Measurements from ENCODE around the gene SZT2.

DNA sequence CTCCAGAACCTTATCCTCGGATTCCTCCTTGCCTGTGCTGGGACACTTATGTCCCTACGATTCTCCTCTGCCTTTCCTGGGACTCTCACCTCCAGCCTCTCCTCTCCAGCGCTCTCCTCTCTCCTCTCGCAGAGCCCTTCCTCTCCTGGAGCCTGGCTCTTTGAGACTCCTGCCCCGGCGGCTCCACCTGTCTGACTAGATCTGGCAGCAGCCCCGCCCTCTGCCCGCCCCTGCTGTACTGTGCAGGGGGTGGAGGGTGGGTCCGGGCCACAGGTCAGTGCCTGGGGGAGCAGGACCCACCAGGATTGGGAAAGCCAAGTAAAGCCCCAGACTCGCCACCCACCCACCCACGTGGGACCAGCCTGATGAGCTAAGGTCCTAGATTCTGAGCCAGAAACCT is 23.5 kb upstream of the SZT2 start:
- TF ChIP-seq POLR2A (IDR thresholded peaks at IDR 0.05; ENCODE audit: low read depth, low read length) (no peak), MAFK (IDR thresholded peaks at IDR 0.05; ENCODE audit: low read depth, low read length) (no peak), SMC3 (IDR thresholded peaks at IDR 0.05; ENCODE audit: low read depth, low read length) (no peak), MAZ (IDR thresholded peaks at IDR 0.05; ENCODE audit: borderline replicate concordance, low read depth, low read length) (no peak), CHD1 (IDR thresholded peaks at IDR 0.05; ENCODE audit: low read depth, low read length) (no peak), BHLHE40 (IDR thresholded peaks at IDR 0.05; ENCODE audit: low read depth, low read length) (no peak), CEBPB (IDR thresholded peaks at IDR 0.05; ENCODE audit: low read depth, low read length) (no peak), RAD21 (IDR thresholded peaks at IDR 0.05; ENCODE audit: low read length) (no peak), RCOR1 (IDR thresholded peaks at IDR 0.05; ENCODE audit: insufficient replicate concordance, low read length) (no peak), FOS (IDR thresholded peaks at IDR 0.05; ENCODE audit: low read depth, low read length) (no peak), MXI1 (IDR thresholded peaks at IDR 0.05; ENCODE audit: borderline replicate concordance, low read depth, low read length) (no peak)
- TF ChIP-seq, protein P1, sequence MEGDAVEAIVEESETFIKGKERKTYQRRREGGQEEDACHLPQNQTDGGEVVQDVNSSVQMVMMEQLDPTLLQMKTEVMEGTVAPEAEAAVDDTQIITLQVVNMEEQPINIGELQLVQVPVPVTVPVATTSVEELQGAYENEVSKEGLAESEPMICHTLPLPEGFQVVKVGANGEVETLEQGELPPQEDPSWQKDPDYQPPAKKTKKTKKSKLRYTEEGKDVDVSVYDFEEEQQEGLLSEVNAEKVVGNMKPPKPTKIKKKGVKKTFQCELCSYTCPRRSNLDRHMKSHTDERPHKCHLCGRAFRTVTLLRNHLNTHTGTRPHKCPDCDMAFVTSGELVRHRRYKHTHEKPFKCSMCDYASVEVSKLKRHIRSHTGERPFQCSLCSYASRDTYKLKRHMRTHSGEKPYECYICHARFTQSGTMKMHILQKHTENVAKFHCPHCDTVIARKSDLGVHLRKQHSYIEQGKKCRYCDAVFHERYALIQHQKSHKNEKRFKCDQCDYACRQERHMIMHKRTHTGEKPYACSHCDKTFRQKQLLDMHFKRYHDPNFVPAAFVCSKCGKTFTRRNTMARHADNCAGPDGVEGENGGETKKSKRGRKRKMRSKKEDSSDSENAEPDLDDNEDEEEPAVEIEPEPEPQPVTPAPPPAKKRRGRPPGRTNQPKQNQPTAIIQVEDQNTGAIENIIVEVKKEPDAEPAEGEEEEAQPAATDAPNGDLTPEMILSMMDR (conservative IDR thresholded peaks at IDR 0.05; ENCODE audit: low read depth, low read length) = no peak
- TF ChIP-seq, protein P2, sequence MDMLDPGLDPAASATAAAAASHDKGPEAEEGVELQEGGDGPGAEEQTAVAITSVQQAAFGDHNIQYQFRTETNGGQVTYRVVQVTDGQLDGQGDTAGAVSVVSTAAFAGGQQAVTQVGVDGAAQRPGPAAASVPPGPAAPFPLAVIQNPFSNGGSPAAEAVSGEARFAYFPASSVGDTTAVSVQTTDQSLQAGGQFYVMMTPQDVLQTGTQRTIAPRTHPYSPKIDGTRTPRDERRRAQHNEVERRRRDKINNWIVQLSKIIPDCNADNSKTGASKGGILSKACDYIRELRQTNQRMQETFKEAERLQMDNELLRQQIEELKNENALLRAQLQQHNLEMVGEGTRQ (IDR thresholded peaks at IDR 0.05; ENCODE audit: low read depth, low read length) = no peak
